K562 (cell line): ENCODE data around the gene RSF1. TPM values are rescaled to one million over a fixed set of nuclear protein-coding genes. Genes with fewer than 3 reads are reported as not detected.

Source experiments
- ATAC-seq: fragments of 200-7000 bp; cut with Tn5 transposase; 3 replicates; pipeline ENCODE4 v1.9.1; 2020; ENCODE audit warnings: moderate library complexity
- BruUV-seq: library from RNA; stranded (reverse); fragments of 400-500 nt; replicated peaks from 2 replicates; lab custom pipeline; 2021; lab: Mats Ljungman, UMichigan
- CTCF ChIA-PET: fragments of 300-600 bp; formaldehyde crosslinking; extraction: SDS; loops from one replicate; lab custom pipeline; 2021; ENCODE audit warnings: low intra/inter-chr PET ratio; lab: Yijun Ruan, JAX
- POLR2A ChIA-PET: fragments of 300-600, 350-650 bp; sonication (Branson Sonifier 250); formaldehyde crosslinking; extraction: SDS; loops from one replicate; lab custom pipeline; 2021; ENCODE audit warnings: antibody characterized with exemption, inconsistent platforms; lab: Yijun Ruan, JAX
- DNase-seq, 4 experiments: peaks; one replicate each; pipeline versions ENCODE4 v3.0.0 to v3.0.0-alpha.2; 2011 to 2018; ENCODE audit warnings: low spot score in 3 of 4, mixed read lengths in 3 of 4; ENCODE audit errors: extremely low read depth in 1 of 4
- FAIRE-seq: peaks from 2 replicates; lab custom pipeline; 2011; peaks lifted over from hg19 to GRCh38; lab: Jason Lieb, UNC
- H2AFZ ChIP-seq: 2 replicates; pipeline ENCODE4 v1.6.0; 2011; ENCODE audit warnings: low read depth, low read length, control low read depth, inconsistent platforms
- H3K27ac ChIP-seq: fragments of 200-600 bp; 3 replicates; pipeline ENCODE4 v1.8.0; 2011; ENCODE audit warnings: low read depth, mild to moderate bottlenecking, control low read depth, inconsistent platforms, low read length, moderate library complexity, mixed read lengths; ENCODE audit errors: extremely low read depth
- H3K27me3 ChIP-seq, 2 experiments: fragments of 300-600 bp in 1 of 2; 2 replicates in 1 of 2; 3 replicates in 1 of 2; pipeline versions ENCODE4 v1.6.0 to v1.8.0; 2011; ENCODE audit warnings: inconsistent platforms in 2 of 2, low read length in 2 of 2, mild to moderate bottlenecking in 1 of 2, mixed read lengths in 1 of 2, moderate library complexity in 1 of 2; ENCODE audit not compliant: control insufficient read depth in 2 of 2, insufficient read depth in 2 of 2
- H3K36me3 ChIP-seq: fragments of 300-600 bp; 3 replicates; pipeline ENCODE4 v1.8.0; 2011; ENCODE audit warnings: mild to moderate bottlenecking, low read length, inconsistent platforms; ENCODE audit not compliant: control insufficient read depth, insufficient read depth
- H3K4me1 ChIP-seq, 2 experiments: fragments of 200-600 bp in 1 of 2; replicated peaks in 1 of 2; 2 replicates in 1 of 2; 3 replicates in 1 of 2; pipeline versions ENCODE4 v1.5.1 to v1.8.0; 2011; ENCODE audit warnings: inconsistent platforms in 2 of 2, low read length in 2 of 2, mild to moderate bottlenecking in 1 of 2, mixed read lengths in 1 of 2, moderate library complexity in 1 of 2; ENCODE audit not compliant: control insufficient read depth in 2 of 2, insufficient read depth in 2 of 2
- H3K4me2 ChIP-seq: 2 replicates; pipeline ENCODE4 v1.6.1; 2011; ENCODE audit warnings: low read length, control low read depth, inconsistent platforms, mixed read lengths; ENCODE audit not compliant: insufficient read depth
- H3K4me3 ChIP-seq: fragments of 200-600 bp; sonication (generic), shearing (Covaris generic); 2 replicates; pipeline ENCODE4 v1.5.1; 2016; ENCODE audit warnings: control low read depth, inconsistent platforms
- H3K79me2 ChIP-seq: fragments of 200-600 bp; 3 replicates; pipeline ENCODE4 v1.8.0; 2011; ENCODE audit warnings: low read length, inconsistent platforms; ENCODE audit not compliant: control insufficient read depth, insufficient read depth
- H3K9ac ChIP-seq, 2 experiments: 2 replicates each; pipeline versions ENCODE4 v1.6.0 to v1.6.1; 2011; ENCODE audit warnings: low read depth in 2 of 2, low read length in 2 of 2, control low read depth in 1 of 2, inconsistent platforms in 1 of 2, mild to moderate bottlenecking in 1 of 2, mixed read lengths in 1 of 2; ENCODE audit not compliant: insufficient read depth in 1 of 2
- H3K9me1 ChIP-seq: one replicate; pipeline ENCODE4 v1.6.0; 2011; ENCODE audit warnings: inconsistent platforms, mild to moderate bottlenecking, low read length, moderate library complexity; ENCODE audit not compliant: control insufficient read depth, insufficient read depth
- H3K9me3 ChIP-seq: replicated peaks from 2 replicates; pipeline ENCODE4 v1.5.1; 2011; ENCODE audit warnings: low read depth, low read length, inconsistent platforms; ENCODE audit not compliant: control insufficient read depth, insufficient read depth
- H4K20me1 ChIP-seq: replicated peaks from 2 replicates; pipeline ENCODE4 v1.6.1; 2011; ENCODE audit warnings: low read length, inconsistent platforms, mixed read lengths; ENCODE audit not compliant: control insufficient read depth, insufficient read depth
- CHCHD3 ChIP-seq: fragments of 250-450 bp; sonication (Bioruptor Pico); IDR thresholded peaks from 2 replicates; pipeline ENCODE4 v2.1.2; 2022; ENCODE audit warnings: mild to moderate bottlenecking
- FOXP1 ChIP-seq: sonication (generic); formaldehyde crosslinking; IDR thresholded peaks from 2 replicates; pipeline ENCODE4 v1.8.0; 2022; ENCODE audit warnings: mild to moderate bottlenecking, missing genetic modification reagents
- HNRNPUL1 ChIP-seq: fragments of 200-400 bp; formaldehyde crosslinking; IDR thresholded peaks from 2 replicates; pipeline ENCODE4 v1.6.1; 2017; ENCODE audit warnings: low read length
- ID3 ChIP-seq, 2 experiments: fragments of 250-450 bp in 1 of 2; fragments of 450-650 bp in 1 of 2; sonication (Bioruptor Pico) in 1 of 2; IDR thresholded peaks; 2 replicates each; pipeline versions ENCODE4 v1.6.1 to v1.8.0; 2016 to 2021; ENCODE audit warnings: mild to moderate bottlenecking in 2 of 2, moderate library complexity in 2 of 2, missing compliant biosample characterization in 1 of 2, missing genetic modification characterization in 1 of 2
- JUNB ChIP-seq: fragments of 450-650 bp; formaldehyde crosslinking; conservative IDR thresholded peaks from 2 replicates; pipeline ENCODE4 v1.4.0; 2020; ENCODE audit warnings: mild to moderate bottlenecking
- MXD1 ChIP-seq: fragments of 250-450 bp; sonication (Bioruptor Pico); IDR thresholded peaks from 2 replicates; pipeline ENCODE4 v1.8.0; 2021; ENCODE audit warnings: borderline replicate concordance, mild to moderate bottlenecking, moderate library complexity; ENCODE audit not compliant: poor library complexity, severe bottlenecking
- MXI1 ChIP-seq: IDR thresholded peaks from 2 replicates; pipeline ENCODE4 v1.6.1; 2011; ENCODE audit warnings: low read depth, mild to moderate bottlenecking, improper control_type of control experiment, low read length
- RERE ChIP-seq: sonication (generic); formaldehyde crosslinking; IDR thresholded peaks from 2 replicates; pipeline ENCODE4 v1.8.0; 2023; ENCODE audit warnings: missing genetic modification reagents, mild to moderate bottlenecking, borderline replicate concordance
- SMARCE1 ChIP-seq: fragments of 450-650 bp; IDR thresholded peaks from 2 replicates; pipeline ENCODE4 v1.7.1; 2016; ENCODE audit warnings: mild to moderate bottlenecking
- STAG1 ChIP-seq: sonication (generic); formaldehyde crosslinking; IDR thresholded peaks from 2 replicates; pipeline ENCODE4 v1.5.0; 2020; ENCODE audit warnings: missing genetic modification reagents, borderline replicate concordance
- TCF7 ChIP-seq: sonication (generic); IDR thresholded peaks from 2 replicates; pipeline ENCODE4 v1.6.1; 2016; ENCODE audit warnings: antibody characterized with exemption, borderline replicate concordance
- ZFX ChIP-seq: sonication (generic); formaldehyde crosslinking; IDR thresholded peaks from 2 replicates; pipeline ENCODE4 v1.8.0; 2022; ENCODE audit warnings: mild to moderate bottlenecking, missing genetic modification reagents, moderate library complexity
- ZNF449 ChIP-seq: fragments of 250-450 bp; sonication (Bioruptor Pico); IDR thresholded peaks from 2 replicates; pipeline ENCODE4 v1.8.0; 2022; ENCODE audit warnings: moderate library complexity, mild to moderate bottlenecking, inconsistent platforms
- WGBS: fragments of 100-300 bp; shearing (Covaris generic); methylation state at CpG from one replicate; pipeline ENCODE4 v1.1.6; 2016; ENCODE audit warnings: low coverage, mixed read lengths; ENCODE audit not compliant: insufficient coverage; ENCODE audit errors: missing lambda C conversion rate; 5-methylcytosine and 5-hydroxymethylcytosine counted together
- in situ Hi-C: fragments of 300-500 bp; cut with MboI; formaldehyde crosslinking; loops from 4 replicates; pipeline ENCODE4 v1.15.0; 2018; ENCODE audit warnings: inconsistent platforms, mixed read lengths
- intact Hi-C: fragments of 100-400 bp; cut with micrococcal nuclease; formaldehyde crosslinking; loops from 2 replicates; pipeline ENCODE4 v1.14.2; 2022
- polyA plus RNA-seq, 8 experiments: library from polyadenylated mRNA; depleted of rRNA in 4 of 8; stranded (reverse) in 5 of 8; unstranded in 3 of 8; fragments of >200 nt; fragmentation: Nextera tagmentation in 2 of 8; fragmentation: Illumina TruSeq in 1 of 8; extraction: Ambion mirVana in 2 of 8; extraction: Trizol in 1 of 8; gene quantifications; 2 replicates each; pipeline versions ENCODE4 v1.2.1 to v1.2.3, GENCODE V29; 2011 to 2014; ENCODE audit warnings: inconsistent platforms in 1 of 8, missing spikeins in 1 of 8
- total RNA-seq, 7 experiments: library from RNA; depleted of rRNA in 6 of 7; stranded (reverse); fragments of >200 nt in 6 of 7; fragmentation: Illumina TruSeq in 2 of 7; extraction: Trizol in 2 of 7; gene quantifications; 2 replicates each; pipeline versions ENCODE4 v1.2.1 to v1.2.3, GENCODE V29; 2011 to 2021; ENCODE audit warnings: low replicate concordance in 1 of 7
- TF ChIP-seq, protein P1 (sequence below): fragments of 450-650 bp; IDR thresholded peaks from 2 replicates; pipeline ENCODE4 v1.6.1; 2016; ENCODE audit warnings: missing biosample characterization, missing genetic modification characterization

RSF1 gene
- total and polyA plus RNA-seq, 9 of the 15 experiments (the other 6 are each of a cell fraction or from before 2014, with no cell fraction given): 9.7 to 63.6 (median 42.8) TPM

- Histone ChIP-seq H2AFZ (no peak overlapping the region), H3K4me2 (no peak overlapping the region), H3K4me3 (no peak overlapping the region), H3K27ac (no peak overlapping the region), H3K36me3 (peaks cover 73% of the 10 kb centered on the region), H3K9me1 (no peaks in the 10 kb centered on the region), H3K27me3 (no peaks in the 10 kb centered on the region), H3K9me3 (no peaks in the 10 kb centered on the region), H3K4me1 (no peaks in the 10 kb centered on the region), H4K20me1 (no peaks in the 10 kb centered on the region), H3K9ac (no peak overlapping the region), H3K79me2 (no peaks in the 10 kb centered on the region)
- ChIA-PET CTCF (no interaction called here), POLR2A (no interaction called here)
- BruUV-seq: no TSS peak
- intact Hi-C loops (no loop called here), in situ Hi-C loops (no loop called here)
- no peak for DNase-seq
- FAIRE-seq: no peak
- 78% methylated on average over 3 of the region's 3 CpGs for WGBS
- no peak for ATAC-seq
- TF ChIP-seq, protein P1, sequence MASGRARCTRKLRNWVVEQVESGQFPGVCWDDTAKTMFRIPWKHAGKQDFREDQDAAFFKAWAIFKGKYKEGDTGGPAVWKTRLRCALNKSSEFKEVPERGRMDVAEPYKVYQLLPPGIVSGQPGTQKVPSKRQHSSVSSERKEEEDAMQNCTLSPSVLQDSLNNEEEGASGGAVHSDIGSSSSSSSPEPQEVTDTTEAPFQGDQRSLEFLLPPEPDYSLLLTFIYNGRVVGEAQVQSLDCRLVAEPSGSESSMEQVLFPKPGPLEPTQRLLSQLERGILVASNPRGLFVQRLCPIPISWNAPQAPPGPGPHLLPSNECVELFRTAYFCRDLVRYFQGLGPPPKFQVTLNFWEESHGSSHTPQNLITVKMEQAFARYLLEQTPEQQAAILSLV (tag): no peak
- TF ChIP-seq ID3 (CRISPR knock-in tag; IDR thresholded peaks at IDR 0.05) (no peak), ID3 (tag; IDR thresholded peaks at IDR 0.05) (no peak), STAG1 (no peak), RERE (CRISPR knock-in tag) (no peak), JUNB (CRISPR knock-in tag) (no peak), ZNF449 (CRISPR knock-in tag) (no peak), CHCHD3 (no peak), MXI1 (no peak), FOXP1 (no peak), SMARCE1 (no peak), TCF7 (no peak), MXD1 (CRISPR knock-in tag) (no peak), HNRNPUL1 (no peak), ZFX (CRISPR knock-in tag) (no peak)
Measured at GRCh38 chr11:77668760-77669159, 151.8 kb downstream of the RSF1 start.
